A549 treated with AZD9567 at 1 μM for 4 hours (cell line): ENCODE data around the gene TCF15. TPM values are rescaled to one million over a fixed set of nuclear protein-coding genes. Genes with fewer than 3 reads are reported as not detected.

Source experiments
- total RNA-seq: library from RNA; stranded (reverse); fragments of 200-300 nt; extraction: Qiagen RNA extraction; gene quantifications from 5 replicates; pipeline ENCODE4 v1.2.3, GENCODE V29; 2022; ENCODE audit not compliant: insufficient read depth

Gene TCF15
- total RNA-seq: not detected in 5 replicates

GRCh38 chr20:610130-611046, at the start of gene TCF15:
TSS of gene TCF15 (minus strand) at chr20:610309. CDS start at chr20:610237, 72 bp downstream.

GRCh38 chr20:653110-653589, 43.0 kb upstream of the TCF15 start, which contains the start of gene SRXN1:
TSS of gene SRXN1 (minus strand) at chr20:653200. CDS start at chr20:653185, 15 bp downstream.

Other genes with a start within 250 kb of the TCF15 start
- 42.0 to 50.0 TPM (median 46.9 TPM) in 5 replicates for gene TRIB3, start 229.5 kb downstream of the TCF15 start, total RNA-seq
- 121 to 142 TPM (median 137 TPM) in 5 replicates for gene RBCK1, start 202.0 kb downstream of the TCF15 start, total RNA-seq
- gene TBC1D20, start 147.8 kb downstream of the TCF15 start, total RNA-seq: 35.2 to 42.6 TPM (median 36.7 TPM) in 5 replicates
- 132 to 236 TPM (median 147 TPM) in 5 replicates for gene CSNK2A1, start 66.5 kb downstream of the TCF15 start, total RNA-seq
- 199 to 270 TPM (median 221 TPM) in 5 replicates for gene SRXN1, start 42.9 kb upstream of the TCF15 start, total RNA-seq
- gene SCRT2, start 65.5 kb upstream of the TCF15 start, total RNA-seq: 0.02 TPM in 2 of 5 replicates, not detected in the others
- 0.29 to 0.47 TPM (median 0.44 TPM) in 4 of 5 replicates, not detected in the other for gene SLC52A3, start 158.2 kb upstream of the TCF15 start, total RNA-seq
- gene FAM110A, start 223.4 kb upstream of the TCF15 start, total RNA-seq: 7.2 to 10.0 TPM (median 9.7 TPM) in 5 replicates